DMS114 treated with DMSO at 0.1 percent for 48 hours (cell line): Measurements from ENCODE around the gene LRMDA.
"Not testable (repeated sequence)": the region's sequence is repeated elsewhere in the genome, so short reads cannot be mapped to it uniquely, and the experiment has no call there.

Experiments
- DNase-seq: peaks from one replicate; lab custom pipeline; 2025; ENCODE audit not compliant: unreplicated experiment; lab: John Stamatoyannopoulos, UW

The LRMDA gene

DNA sequence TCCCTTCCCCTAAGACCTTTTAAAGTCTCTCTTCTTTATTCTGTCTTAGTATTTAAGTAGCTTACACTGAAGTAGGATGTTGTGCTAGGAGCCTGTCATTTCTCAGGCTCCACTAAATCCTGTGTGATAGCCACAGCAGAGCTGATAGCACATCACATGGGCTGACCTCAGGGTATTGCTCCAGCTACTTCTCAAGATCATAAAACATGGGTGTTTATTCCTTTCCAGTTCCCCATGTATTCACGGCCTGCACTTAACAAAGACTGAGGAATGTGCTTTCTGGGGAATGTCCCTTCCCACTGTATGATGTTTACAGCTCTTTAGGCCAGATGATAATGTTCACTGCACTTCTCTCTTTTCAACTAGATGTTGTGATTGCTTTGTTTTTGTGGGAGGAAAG, 1119.4 kb downstream of the LRMDA start:
- DNase-seq: no peak

- no peak for DNase-seq
Measured at GRCh38 chr10:76552091-76552873, 1120.9 kb downstream of the LRMDA start.

GRCh38 chr10:76553263-76554032, 1122.0 kb downstream of the LRMDA start:
- DNase-seq: no peak

GRCh38 chr10:76554033-76554408, 1122.6 kb downstream of the LRMDA start:
- DNase-seq: no peak

- DNase-seq: no peak
Measured at GRCh38 chr10:76554478-76554877, 1123.1 kb downstream of the LRMDA start.

DNA sequence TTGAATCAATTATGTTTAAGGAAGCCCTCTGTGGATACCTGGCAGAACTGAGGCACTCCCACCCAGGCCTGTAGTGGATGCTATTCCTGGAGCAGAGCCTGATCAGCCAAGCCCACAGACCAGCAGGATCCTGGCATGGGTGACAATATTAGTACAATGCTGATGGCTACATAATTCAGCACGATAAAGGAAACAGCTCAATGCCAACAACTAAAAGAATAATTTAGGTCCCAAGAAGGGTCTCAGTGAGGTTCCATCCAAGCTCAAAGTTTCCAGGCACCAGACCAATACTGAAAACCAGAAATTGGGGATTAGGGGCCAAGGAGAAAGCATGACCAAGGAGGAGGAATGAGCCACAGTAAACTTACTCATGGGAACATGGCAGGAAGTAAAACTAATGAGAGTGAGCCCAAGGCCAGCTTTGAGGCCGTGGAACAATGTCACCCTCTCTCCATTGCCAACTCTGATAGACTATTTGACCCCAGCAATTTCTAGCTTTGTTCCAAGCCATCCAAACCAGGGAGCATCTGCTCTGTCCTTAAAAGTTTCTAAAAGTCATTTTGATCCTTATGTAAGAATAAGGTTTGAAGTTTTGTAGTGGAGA, 1123.7 kb downstream of the LRMDA start:
- DNase-seq: no peak

DNA sequence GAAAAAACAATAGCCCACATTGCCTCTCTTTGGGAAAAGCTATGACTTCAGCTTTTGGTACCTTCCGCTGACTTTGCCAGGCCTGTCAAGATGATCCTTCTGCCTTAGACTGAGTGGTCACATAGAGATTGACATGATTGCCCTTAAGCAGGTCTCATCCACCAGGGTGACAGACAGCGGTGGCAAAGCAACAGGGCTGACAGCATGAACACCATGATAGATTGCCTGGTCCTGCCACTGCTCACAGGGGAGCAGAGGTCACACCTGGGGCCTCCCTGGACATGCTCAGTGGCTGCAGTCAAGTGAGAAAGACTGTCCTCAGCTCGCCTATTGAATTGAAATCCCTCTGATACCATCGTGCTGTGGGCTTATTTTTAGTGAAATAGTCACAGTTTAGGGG, 1125.9 kb downstream of the LRMDA start:
- no peak for DNase-seq

- no peak for DNase-seq
Measured at GRCh38 chr10:76558586-76558985, 1127.2 kb downstream of the LRMDA start.

DNA sequence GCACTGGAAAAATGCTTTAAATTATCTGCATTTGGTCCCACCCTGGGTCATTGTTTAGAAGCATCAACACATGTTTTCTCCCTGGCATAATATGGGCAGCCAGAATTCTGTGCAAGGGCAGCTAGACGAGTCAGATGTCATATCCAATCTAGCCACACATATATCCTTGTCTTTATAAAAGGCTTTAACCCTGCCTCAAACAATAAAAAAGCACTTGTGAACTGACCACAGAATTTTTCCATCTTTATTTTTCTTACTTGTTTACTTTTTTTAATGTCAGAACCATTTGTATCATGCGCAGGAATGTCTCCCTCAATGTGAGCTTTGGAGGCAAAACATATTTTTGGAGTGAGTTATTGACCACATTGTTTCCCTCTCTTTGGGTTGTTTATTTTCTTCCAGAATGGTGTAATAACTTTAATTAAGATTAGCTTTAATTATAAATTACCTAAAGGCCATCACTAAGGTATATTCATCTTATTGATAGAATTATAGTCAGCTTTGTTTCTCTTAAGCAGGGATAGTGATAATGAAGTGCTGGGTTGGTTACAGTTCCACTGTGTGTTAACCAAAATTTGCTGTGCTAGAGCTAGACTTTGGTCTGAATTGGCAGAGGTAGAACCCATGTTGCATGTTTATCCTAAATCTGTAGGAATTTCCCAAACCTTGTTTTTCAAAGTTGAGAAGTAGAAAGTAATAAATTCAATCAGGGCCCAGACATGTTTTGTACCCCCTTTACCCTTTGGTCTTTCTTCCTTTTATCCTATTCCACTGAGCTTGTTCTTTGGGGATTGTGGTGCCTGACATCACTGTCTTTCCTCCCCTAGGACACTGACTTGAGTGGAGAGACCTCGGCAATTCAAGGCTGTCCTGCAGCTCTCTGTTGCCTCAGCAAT, 1127.8 kb downstream of the LRMDA start:
- no peak for DNase-seq

DNA sequence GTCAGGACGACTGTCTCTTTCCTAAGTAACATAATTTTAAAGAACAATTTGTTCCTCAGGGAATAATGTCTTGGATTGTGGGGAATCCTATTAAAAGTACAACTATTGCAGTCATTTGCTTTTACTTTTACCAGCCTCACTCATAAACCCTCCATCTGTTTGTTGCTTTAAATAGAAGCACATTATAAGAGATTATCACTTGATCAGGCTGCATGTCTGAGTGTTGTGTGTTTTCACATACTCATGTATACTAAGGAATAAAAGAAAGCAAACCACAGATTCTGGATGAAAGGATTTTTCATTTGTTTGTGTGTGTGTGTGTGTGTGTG, 1128.4 kb downstream of the LRMDA start:
- DNase-seq: no peak

DNA sequence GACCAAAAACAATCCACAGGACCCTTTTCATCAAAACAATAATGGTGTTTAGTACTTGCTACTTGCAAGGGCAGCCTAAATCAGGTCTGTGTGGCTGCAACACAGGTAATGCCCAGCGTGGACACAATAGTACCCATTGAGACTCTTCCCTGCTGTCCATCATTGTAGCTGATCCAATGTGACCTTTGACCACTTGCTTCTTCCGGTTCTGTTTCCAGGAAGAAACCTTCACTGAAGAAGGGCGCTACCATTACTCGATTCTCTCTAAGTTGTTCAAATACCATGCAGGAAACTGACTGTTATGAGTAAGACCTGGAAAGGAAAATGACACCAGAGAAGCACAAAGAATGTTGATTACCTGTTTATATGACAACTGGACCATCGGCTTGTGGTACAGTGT, 1128.9 kb downstream of the LRMDA start:
- no peak for DNase-seq

- DNase-seq: no peak
Measured at GRCh38 chr10:76563286-76563685, 1131.9 kb downstream of the LRMDA start.

GRCh38 chr10:76572021-76572420, 1140.6 kb downstream of the LRMDA start:
- no peak for DNase-seq

DNA sequence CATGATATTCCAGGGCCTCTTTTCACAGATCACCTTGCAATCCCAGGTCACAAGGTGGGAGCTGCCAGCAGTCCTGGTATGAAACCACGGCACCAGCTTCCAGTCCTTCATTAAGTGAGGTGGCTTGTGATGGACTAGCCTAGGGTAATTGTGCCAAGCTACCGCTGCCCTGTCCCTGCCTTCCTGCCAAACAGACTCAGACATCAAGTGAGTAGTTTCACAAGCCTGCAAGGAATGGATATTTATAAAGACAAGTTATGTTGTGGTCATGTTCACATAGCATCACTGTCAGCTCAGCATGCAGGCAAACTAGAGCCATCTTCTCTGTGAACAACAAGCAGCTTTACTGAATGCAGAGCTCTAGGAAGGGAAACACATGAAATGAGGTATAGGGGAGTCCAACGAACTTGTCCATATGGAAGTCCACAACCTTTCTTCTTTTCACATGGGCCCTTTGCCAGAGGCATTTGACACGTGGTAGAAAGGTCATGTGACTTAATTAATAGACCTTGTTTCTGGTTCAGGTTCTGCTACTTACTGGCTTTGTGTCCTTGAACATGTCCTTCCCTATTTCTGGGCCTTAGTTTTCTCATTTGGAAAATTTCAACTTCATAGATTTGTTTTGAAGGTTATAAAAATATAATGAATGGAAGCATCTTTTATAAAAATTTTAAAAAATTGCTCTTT, 1145.0 kb downstream of the LRMDA start:
- DNase-seq: no peak

- no peak for DNase-seq
Measured at GRCh38 chr10:76577455-76577854, 1146.0 kb downstream of the LRMDA start.

- no peak for DNase-seq
Measured at GRCh38 chr10:76581506-76582256, 1150.3 kb downstream of the LRMDA start.

DNA sequence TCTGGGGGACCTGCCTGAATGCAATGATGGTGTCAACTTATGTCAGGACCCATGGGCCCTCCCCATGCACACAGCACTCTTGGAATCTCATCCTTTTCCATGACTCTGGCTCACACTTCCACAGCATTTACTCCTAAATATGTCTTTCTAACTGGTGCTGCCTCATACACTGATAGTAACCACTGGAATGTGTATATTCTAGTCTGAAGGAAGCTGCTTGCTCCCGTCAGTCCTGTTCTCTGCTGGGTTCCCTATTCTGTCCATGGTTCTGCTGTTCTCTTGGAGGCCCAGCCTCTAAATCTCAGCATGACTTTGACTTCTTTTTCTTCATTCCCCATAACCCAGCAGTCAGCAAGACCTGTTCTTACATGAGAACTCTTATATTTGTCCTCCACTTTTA, 1151.1 kb downstream of the LRMDA start:
- DNase-seq: no peak

GRCh38 chr10:76583711-76584161, 1152.3 kb downstream of the LRMDA start:
- no peak for DNase-seq

GRCh38 chr10:76584466-76584865, 1153.0 kb downstream of the LRMDA start:
- not testable (repeated sequence) for DNase-seq
